Stimulated activated CD8-positive, alpha-beta memory T cell treated with anti-CD3 and anti-CD28 coated beads, Interleukin-15, amount 100 ng/mL, for 48 hours (primary cell): Measurements from ENCODE around the gene CATSPERE.
"Not testable (repeated sequence)": the region's sequence is repeated elsewhere in the genome, so short reads cannot be mapped to it uniquely, and the experiment has no call there.

Source experiments
- DNase-seq, 2 donors: peaks; one replicate each; pipeline ENCODE4 v3.0.0-alpha.2; 2020; ENCODE audit warnings: low read depth in 2 of 2

Gene CATSPERE

GRCh38 chr1:244662599-244662998, 201.5 kb downstream of the CATSPERE start:
- no peak for DNase-seq

DNA sequence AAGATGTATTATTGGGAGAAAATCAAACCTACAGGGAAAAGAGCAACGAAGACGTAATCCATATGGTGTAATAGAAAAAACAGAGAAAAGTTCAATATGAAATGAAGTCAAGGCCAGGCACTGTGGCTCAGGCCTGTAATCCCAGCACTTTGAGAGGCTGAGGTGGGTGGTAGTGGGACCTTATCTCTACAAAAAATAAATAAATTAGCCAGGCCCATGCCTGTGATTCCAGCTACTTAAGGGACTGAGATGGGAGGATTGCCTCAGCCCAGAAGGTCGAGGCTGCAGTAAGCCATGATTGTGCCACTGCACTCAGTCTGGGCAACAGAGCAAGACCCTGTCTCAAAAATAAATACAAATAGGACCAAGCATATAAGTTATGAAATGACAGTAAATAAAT, 203.3 kb downstream of the CATSPERE start:
- DNase-seq, result no peak

DNA sequence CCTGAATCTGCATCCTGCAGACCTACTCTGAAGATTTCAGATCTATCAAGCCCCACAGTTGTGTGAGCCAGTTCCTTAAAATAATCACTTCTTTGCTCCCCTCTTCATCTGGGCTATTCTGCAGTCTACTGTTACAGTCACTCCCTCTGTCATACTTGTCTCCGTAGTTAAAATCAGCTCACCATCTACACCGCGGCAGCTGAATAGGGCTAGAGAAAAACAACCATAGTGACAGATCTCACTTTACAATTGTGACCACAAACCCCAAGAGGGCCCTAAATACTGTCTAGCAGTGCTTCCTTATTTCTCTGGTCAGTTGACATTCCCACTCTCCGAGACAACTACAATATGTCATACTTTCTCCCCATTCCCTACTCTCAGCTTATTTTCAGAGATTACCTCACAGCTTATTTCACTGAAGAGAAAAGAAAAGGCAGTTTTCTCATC, 204.7 kb downstream of the CATSPERE start:
- DNase-seq, result no peak

GRCh38 chr1:244666672-244667418, 205.8 kb downstream of the CATSPERE start:
- not testable (repeated sequence) for DNase-seq

DNA sequence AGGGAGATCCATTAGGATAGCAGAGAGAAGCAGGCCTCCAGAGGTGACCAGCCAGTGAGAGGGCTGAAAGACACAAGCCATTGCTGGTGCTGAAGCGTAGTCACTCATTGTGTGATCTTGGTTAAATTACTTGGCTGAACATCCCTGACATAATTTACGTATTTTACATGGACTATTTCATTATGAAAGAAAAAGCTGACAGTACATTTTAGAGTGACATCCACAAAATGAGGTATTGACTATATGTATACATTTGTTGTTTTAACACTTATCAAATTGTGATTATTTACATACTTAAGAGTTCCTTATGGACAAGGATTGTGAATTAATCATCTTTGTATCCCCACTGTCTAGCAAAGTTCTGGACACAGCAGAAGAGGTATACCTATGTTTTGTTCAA, 206.7 kb downstream of the CATSPERE start:
- no peak for DNase-seq

DNA sequence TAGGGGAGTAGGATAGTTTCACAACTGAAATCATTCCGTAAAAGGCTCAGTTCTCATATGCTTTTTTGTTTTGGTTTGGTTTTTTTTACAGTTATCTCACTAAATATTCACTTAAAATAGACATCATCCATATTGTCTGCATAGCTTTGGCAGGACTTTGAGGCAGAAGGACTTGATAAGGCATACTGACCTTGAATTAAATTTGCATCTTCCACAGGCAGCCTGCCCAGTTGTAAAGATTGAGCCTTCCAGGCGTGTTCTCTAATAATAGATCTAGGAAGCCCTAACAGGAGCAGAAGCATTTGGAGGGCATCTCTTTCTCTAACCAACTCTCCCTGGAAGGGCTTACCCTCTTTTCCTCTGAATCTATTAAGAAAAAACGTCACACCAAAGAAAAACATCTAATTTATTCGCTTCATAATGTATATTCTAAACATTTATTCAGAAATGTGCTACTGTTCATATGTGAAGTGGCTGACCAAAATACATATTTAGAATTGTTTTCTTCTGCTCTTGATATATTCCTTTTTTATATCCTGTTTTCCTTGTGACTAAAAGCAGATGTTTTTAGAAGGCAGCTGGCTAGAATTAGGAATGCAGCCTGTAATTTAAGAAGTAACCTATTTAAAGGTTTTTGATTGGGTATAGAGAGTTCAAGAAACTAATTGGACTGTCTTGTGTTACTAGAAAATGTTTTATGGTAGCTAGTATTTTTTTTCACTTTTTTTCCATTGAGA, 212.0 kb downstream of the CATSPERE start:
- no peak for DNase-seq

- no peak for DNase-seq
Measured at GRCh38 chr1:244674446-244674845, 213.4 kb downstream of the CATSPERE start.

- DNase-seq, result no peak
Measured at GRCh38 chr1:244675167-244675566, 214.1 kb downstream of the CATSPERE start.

DNA sequence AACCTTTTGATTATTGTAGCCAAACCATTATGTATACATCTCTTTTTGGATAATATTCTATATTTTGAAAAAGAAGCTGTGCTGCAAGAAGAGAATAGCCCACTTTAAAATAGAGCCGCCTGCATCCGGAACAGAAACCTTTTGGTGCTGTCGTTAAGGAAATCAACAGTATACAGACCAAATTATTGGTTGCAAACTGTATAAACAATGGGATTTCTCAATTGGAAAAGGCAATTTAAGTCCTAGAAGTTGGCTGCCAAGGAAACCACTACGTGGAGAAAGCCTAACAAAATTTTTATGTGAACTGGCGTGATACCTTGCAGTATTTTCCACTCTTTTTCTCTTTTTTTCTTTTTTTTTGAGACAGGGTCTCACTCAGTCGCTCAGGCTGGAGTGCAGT, 217.6 kb downstream of the CATSPERE start:
- no peak for DNase-seq

DNA sequence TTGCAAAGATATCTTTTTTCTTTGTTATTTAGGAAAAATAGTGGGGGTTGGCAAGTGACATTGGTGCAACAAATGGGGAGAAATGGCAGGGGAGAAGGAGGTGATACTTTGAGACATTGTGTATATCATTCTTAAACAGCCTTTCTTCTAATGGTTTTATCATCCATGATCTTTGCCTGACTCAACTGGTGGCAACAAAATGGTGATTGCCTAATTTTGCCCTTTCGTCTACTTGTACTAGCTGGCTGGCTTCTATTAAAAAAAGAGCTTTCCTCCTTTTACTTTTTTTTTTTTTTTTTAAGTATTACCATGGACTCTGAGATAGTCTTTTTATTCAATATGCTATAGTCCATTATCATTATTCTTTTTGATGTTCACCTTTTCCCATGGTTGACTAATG, 219.6 kb downstream of the CATSPERE start:
- DNase-seq, result no peak

GRCh38 chr1:244682087-244682486, 221.0 kb downstream of the CATSPERE start:
- DNase-seq, result not testable (repeated sequence)
